ENCODE measurements around the gene RAB13.
A peak's percentile ranks its signal among the peaks of the same experiment; 100 is the strongest.

Gene RAB13

GRCh38 chr1:153946622-153947241 is 39.4 kb downstream of the RAB13 start, which contains the start of gene DENND4B:
Gene DENND4B, minus strand, starts transcription at chr1:153946718. Its CDS starts 2,344 bp downstream, at chr1:153944374.
- Histone ChIP-seq H3K9ac (ENCODE audit: low read depth, low read length, poor library complexity, severe bottlenecking) (peak within 1 kb of the TSS; percentile 91), H3K9me3 (ENCODE audit: insufficient read depth, low read depth, low read length) (no peaks in the 10 kb centered on the region), H3F3A (ENCODE audit: low read depth) (no peaks in the 10 kb centered on the region), H3K4me2 (ENCODE audit: low read depth, low read length, poor library complexity, severe bottlenecking) (peak within 1 kb of the TSS; percentile 91), H3K9me2 (replicated peaks; ENCODE audit: low read depth, low read length) (no peaks in the 10 kb centered on the region), H4K20me1 (ENCODE audit: insufficient read depth, low read length, poor library complexity, severe bottlenecking) (peaks cover 25% of the 10 kb centered on the region), H3K4me1 (ENCODE audit: insufficient read depth, low read length, poor library complexity, severe bottlenecking) (peaks cover 21% of the 10 kb centered on the region), H3K4me3 (ENCODE audit: low read length, poor library complexity, severe bottlenecking) (peak within 1 kb of the TSS; percentile 85), H2AFZ (ENCODE audit: low read length) (peak within 1 kb of the TSS; percentile 65), H3K79me2 (ENCODE audit: insufficient read depth, low read length) (peaks cover 39% of the 10 kb centered on the region), H3K27me3 (ENCODE audit: insufficient read depth, low read length, poor library complexity, severe bottlenecking) (no peaks in the 10 kb centered on the region), H3K36me3 (ENCODE audit: insufficient read depth, low read length) (peaks cover 46% of the 10 kb centered on the region; the same call in 1 of the 2 replicates)
- no peak for TF ChIP-seq EZH2phosphoT487 (IDR thresholded peaks at IDR 0.05; ENCODE audit: borderline replicate concordance)
- TF ChIP-seq, protein P1, sequence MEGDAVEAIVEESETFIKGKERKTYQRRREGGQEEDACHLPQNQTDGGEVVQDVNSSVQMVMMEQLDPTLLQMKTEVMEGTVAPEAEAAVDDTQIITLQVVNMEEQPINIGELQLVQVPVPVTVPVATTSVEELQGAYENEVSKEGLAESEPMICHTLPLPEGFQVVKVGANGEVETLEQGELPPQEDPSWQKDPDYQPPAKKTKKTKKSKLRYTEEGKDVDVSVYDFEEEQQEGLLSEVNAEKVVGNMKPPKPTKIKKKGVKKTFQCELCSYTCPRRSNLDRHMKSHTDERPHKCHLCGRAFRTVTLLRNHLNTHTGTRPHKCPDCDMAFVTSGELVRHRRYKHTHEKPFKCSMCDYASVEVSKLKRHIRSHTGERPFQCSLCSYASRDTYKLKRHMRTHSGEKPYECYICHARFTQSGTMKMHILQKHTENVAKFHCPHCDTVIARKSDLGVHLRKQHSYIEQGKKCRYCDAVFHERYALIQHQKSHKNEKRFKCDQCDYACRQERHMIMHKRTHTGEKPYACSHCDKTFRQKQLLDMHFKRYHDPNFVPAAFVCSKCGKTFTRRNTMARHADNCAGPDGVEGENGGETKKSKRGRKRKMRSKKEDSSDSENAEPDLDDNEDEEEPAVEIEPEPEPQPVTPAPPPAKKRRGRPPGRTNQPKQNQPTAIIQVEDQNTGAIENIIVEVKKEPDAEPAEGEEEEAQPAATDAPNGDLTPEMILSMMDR (conservative IDR thresholded peaks at IDR 0.05; ENCODE audit: low read length), result peak; percentile 71

- peak overlapping the region; percentile 91 for H3K4me2 ChIP-seq (ENCODE audit: low read depth, low read length, poor library complexity, severe bottlenecking)
- peak overlapping the region; percentile 91 for H3K9ac ChIP-seq (ENCODE audit: low read depth, low read length, poor library complexity, severe bottlenecking)
- peak overlapping the region; percentile 65 for H2AFZ ChIP-seq (ENCODE audit: low read length)
- no peaks in the 10 kb centered on the region for H3K9me3 ChIP-seq (ENCODE audit: insufficient read depth, low read depth, low read length)
- peaks cover 21% of the 10 kb centered on the region for H3K4me1 ChIP-seq (ENCODE audit: insufficient read depth, low read length, poor library complexity, severe bottlenecking)
- H3K4me3 ChIP-seq (ENCODE audit: low read length, poor library complexity, severe bottlenecking), result peak overlapping the region; percentile 85
- no peaks in the 10 kb centered on the region for H3F3A ChIP-seq (ENCODE audit: low read depth)
- no peaks in the 10 kb centered on the region for H3K27me3 ChIP-seq (ENCODE audit: insufficient read depth, low read length, poor library complexity, severe bottlenecking)
- H3K9me2 ChIP-seq (replicated peaks; ENCODE audit: low read depth, low read length), result no peaks in the 10 kb centered on the region
- peaks cover 46% of the 10 kb centered on the region; the same call in 1 of the 2 replicates for H3K36me3 ChIP-seq (ENCODE audit: insufficient read depth, low read length)
- peaks cover 37% of the 10 kb centered on the region for H3K79me2 ChIP-seq (ENCODE audit: insufficient read depth, low read length)
- TF ChIP-seq EZH2phosphoT487 (IDR thresholded peaks at IDR 0.05; ENCODE audit: borderline replicate concordance), result no peak
- TF ChIP-seq, protein P1 (conservative IDR thresholded peaks at IDR 0.05; ENCODE audit: low read length), result no peak
- H4K20me1 ChIP-seq (ENCODE audit: insufficient read depth, low read length, poor library complexity, severe bottlenecking), result peaks cover 25% of the 10 kb centered on the region
These were observed 40.1 kb downstream of the RAB13 start for GRCh38 chr1:153945795-153946621.

DNA sequence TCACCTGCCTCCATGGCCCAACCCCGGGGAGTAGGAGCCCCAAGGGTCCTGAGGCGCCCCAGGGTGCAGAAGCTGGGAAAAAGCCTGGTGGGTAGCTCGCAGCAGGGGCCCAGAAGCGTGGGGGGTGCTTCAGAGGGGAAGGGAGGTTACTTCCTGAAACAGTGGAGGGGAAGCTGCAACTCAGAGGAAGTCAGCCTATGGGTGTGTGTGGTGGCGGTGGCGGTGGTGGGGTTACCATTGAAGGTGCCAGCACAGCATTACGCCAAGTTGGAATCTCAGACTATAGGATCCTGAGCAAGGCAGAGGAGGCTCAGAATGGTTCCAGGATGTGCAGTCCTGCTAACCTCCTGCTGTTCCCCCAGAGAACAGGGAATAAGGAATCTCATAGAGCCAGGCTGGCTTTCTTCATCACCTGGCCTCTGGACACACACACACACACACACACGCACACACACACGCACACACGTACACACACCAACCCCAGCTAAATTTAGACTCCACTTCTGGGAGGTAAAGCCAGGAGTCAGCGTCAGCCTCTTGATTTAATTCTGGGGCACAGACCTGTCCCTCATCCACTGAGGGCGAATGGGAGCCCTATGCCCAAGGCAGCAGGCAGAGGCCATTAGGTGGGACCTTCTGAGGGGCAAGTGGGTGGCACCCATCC is 40.9 kb downstream of the RAB13 start:
- Histone ChIP-seq H3K4me3 (ENCODE audit: low read length, poor library complexity, severe bottlenecking) (peak overlapping the region; percentile 85), H3K4me2 (ENCODE audit: low read depth, low read length, poor library complexity, severe bottlenecking) (peak overlapping the region; percentile 91), H3K27me3 (ENCODE audit: insufficient read depth, low read length, poor library complexity, severe bottlenecking) (no peaks in the 10 kb centered on the region), H3K9me3 (ENCODE audit: insufficient read depth, low read depth, low read length) (no peaks in the 10 kb centered on the region), H3F3A (ENCODE audit: low read depth) (no peaks in the 10 kb centered on the region), H2AFZ (ENCODE audit: low read length) (peak overlapping the region; percentile 65), H3K79me2 (ENCODE audit: insufficient read depth, low read length) (peaks cover 37% of the 10 kb centered on the region), H4K20me1 (ENCODE audit: insufficient read depth, low read length, poor library complexity, severe bottlenecking) (peaks cover 23% of the 10 kb centered on the region), H3K36me3 (ENCODE audit: insufficient read depth, low read length) (peaks cover 46% of the 10 kb centered on the region; the same call in 1 of the 2 replicates), H3K4me1 (ENCODE audit: insufficient read depth, low read length, poor library complexity, severe bottlenecking) (peaks cover 21% of the 10 kb centered on the region), H3K9me2 (replicated peaks; ENCODE audit: low read depth, low read length) (no peaks in the 10 kb centered on the region), H3K9ac (ENCODE audit: low read depth, low read length, poor library complexity, severe bottlenecking) (peak overlapping the region; percentile 91)
- TF ChIP-seq, protein P1 (conservative IDR thresholded peaks at IDR 0.05; ENCODE audit: low read length), result no peak
- TF ChIP-seq EZH2phosphoT487 (IDR thresholded peaks at IDR 0.05; ENCODE audit: borderline replicate concordance), result no peak
